ENCODE measurements around the gene COL12A1. TPM values are rescaled to one million over a fixed set of nuclear protein-coding genes. Genes with fewer than 3 reads are reported as not detected.
A peak's percentile ranks its signal among the peaks of the same experiment; 100 is the strongest.

The COL12A1 gene
- total RNA-seq, 2 donors from 2014 or later: not detected

DNA sequence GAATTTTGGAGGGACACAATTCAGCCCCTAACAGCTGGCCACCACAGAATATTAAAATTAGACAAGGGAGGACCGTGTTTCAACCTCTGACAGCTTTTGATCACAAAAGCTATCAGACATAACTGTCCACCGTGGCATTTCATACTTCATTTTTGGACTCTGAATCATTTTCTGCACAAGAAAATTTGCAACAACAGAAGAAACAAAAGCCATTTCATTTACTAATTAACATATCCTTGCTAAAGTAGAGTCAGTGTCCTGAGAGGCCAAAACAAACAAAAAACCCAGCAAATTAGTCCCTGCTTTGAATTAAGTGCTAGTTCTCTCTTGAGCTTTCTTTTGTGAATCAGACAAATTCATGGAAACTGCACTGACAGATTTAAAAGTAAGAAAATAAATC is 17.6 kb upstream of the COL12A1 start:
- ATAC-seq (no peak), DNase-seq (ENCODE audit: low spot score) (no peak)
- no peaks in the 10 kb centered on the region for H3K4me1 Mint-ChIP-seq (ENCODE audit: low read depth in 2 of 2)
- H3K27ac Mint-ChIP-seq: no peak overlapping the region
- no peaks in the 10 kb centered on the region for H3K36me3 Mint-ChIP-seq
- H3K27me3 Mint-ChIP-seq: peaks cover 37 to 39% of the 10 kb centered on the region in 2 donors
- no peaks in the 10 kb centered on the region for H3K9me3 Mint-ChIP-seq
- no peak overlapping the region for H3K4me3 Mint-ChIP-seq

DNA sequence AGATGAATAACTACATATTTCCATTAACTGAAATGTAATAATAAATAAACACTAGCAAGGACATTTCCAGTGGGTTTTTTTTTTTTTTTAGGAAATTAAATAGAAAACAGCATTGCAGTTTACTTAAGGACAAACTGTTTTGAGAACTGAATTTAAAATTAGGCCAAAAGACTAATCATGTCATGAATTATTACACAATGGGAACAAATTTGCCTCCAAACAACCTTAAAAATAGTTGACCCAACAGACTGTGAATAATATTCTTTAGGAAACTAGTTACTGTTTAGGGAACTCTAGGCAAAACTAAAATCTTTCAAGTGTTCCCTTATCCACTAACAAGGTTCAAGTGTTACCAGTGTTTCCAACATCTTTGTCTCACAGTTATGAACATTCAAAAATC is 16.4 kb upstream of the COL12A1 start:
- Mint-ChIP-seq H3K27me3 (peaks cover 35 to 42% of the 10 kb centered on the region in 2 donors), H3K4me1 (ENCODE audit: low read depth in 2 of 2) (no peaks in the 10 kb centered on the region), H3K4me3 (no peak overlapping the region), H3K36me3 (no peaks in the 10 kb centered on the region), H3K27ac (no peak overlapping the region), H3K9me3 (no peaks in the 10 kb centered on the region)
- DNase-seq (ENCODE audit: low spot score) (no peak), ATAC-seq (no peak)

DNA sequence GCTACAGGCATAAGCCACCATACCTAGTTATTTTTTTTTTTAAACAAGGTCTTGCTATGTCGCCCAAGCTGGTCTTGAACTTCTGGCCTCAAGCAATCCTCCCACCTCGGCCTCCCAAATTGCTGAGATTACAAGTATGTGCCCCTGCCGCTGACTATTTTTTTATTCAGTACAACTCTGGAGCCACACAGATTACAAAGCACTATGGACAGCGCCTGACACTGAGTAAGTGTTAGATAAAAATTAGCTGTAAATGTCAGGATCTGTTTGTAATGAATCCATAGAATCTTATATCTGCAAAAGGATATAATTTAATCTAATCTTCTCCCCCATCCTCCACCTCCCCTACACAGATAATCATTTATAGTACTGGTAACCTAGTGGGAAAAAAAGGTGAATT is 15.3 kb upstream of the COL12A1 start:
- no peaks in the 10 kb centered on the region for H3K9me3 Mint-ChIP-seq
- ATAC-seq (no peak), DNase-seq (ENCODE audit: low spot score) (no peak)
- H3K36me3 Mint-ChIP-seq: no peaks in the 10 kb centered on the region
- H3K27ac Mint-ChIP-seq: no peak overlapping the region
- H3K4me1 Mint-ChIP-seq (ENCODE audit: low read depth in 2 of 2): no peaks in the 10 kb centered on the region
- H3K27me3 Mint-ChIP-seq: peaks cover 39 to 44% of the 10 kb centered on the region in 2 donors
- no peak overlapping the region for H3K4me3 Mint-ChIP-seq

DNA sequence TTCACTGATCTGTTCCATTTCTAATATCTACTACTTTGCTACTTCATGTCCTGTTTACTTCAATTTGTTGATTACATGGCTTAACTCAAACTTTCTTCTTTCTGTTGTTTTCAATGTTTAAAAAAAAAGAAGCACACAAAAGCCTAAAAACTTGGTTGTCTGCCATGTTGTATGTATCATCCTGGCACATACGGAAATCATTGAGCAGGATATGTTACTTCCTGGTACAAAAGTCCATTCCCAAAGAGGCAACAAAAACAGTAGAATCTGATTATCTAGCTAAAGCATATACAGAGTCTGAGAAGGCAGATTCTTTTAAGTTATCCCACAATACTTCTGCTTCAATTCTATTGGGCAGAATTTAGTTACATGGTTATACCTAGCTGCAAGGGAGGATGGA is 14.5 kb upstream of the COL12A1 start:
- Mint-ChIP-seq H3K27me3 (peaks cover 46 to 49% of the 10 kb centered on the region in 2 donors), H3K4me1 (ENCODE audit: low read depth in 2 of 2) (no peaks in the 10 kb centered on the region), H3K36me3 (no peaks in the 10 kb centered on the region)

DNA sequence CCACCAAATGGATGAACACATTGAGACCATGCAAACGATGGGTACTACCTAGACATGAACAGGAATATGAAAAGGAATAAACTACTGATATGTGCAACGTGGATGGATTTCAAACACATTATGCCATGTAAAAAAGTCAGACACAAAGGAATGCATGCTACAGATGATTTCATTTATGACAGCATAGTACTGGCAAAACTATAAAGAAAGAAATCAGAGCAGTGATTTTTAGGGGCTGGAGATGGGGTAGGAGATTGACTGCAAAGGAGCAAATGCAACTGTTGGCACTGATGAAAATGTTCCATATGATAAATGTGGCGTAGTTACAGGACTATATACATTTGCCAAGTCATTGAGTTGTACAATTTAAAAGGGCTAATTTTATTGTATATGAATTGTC is 13.4 kb upstream of the COL12A1 start:
- no peaks in the 10 kb centered on the region for H3K9me3 Mint-ChIP-seq
- no peak overlapping the region for H3K27ac Mint-ChIP-seq
- DNase-seq (ENCODE audit: low spot score) (no peak), ATAC-seq (no peak)
- no peaks in the 10 kb centered on the region for H3K4me1 Mint-ChIP-seq (ENCODE audit: low read depth in 2 of 2)
- H3K4me3 Mint-ChIP-seq: no peak overlapping the region
- H3K27me3 Mint-ChIP-seq: peaks cover 36 to 43% of the 10 kb centered on the region in 2 donors
- no peaks in the 10 kb centered on the region for H3K36me3 Mint-ChIP-seq

More for the DNA sequence above, 14.5 kb upstream of the COL12A1 start:
- ATAC-seq: no peak
- Mint-ChIP-seq H3K27ac (no peak overlapping the region), H3K9me3 (no peaks in the 10 kb centered on the region), H3K4me3 (no peak overlapping the region)
- no peak for DNase-seq (ENCODE audit: low spot score)

DNA sequence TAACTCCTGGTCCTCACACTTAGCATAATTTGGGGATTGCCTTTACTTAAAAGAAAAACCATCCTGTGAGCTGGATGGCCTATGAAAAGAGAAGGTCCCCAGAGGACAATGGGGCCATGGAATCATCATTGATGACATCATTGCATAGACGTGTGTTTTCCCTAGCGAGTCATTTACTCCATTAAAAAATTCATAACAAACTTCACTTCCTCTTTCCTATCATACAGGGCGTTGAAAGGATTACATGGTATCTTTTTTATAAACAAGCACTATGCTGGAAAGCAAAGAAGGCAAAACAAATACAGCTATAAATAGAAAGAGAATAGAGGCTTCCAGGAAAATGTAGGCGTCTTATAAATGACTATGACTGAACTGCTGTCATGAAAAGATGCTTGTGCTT is 11.3 kb upstream of the COL12A1 start:
- Mint-ChIP-seq H3K9me3 (no peaks in the 10 kb centered on the region), H3K27ac (no peak overlapping the region), H3K27me3 (peaks cover 31 to 38% of the 10 kb centered on the region in 2 donors), H3K4me3 (no peak overlapping the region), H3K36me3 (no peaks in the 10 kb centered on the region), H3K4me1 (ENCODE audit: low read depth in 2 of 2) (no peaks in the 10 kb centered on the region)
- ATAC-seq (no peak), DNase-seq (ENCODE audit: low spot score) (no peak)

DNA sequence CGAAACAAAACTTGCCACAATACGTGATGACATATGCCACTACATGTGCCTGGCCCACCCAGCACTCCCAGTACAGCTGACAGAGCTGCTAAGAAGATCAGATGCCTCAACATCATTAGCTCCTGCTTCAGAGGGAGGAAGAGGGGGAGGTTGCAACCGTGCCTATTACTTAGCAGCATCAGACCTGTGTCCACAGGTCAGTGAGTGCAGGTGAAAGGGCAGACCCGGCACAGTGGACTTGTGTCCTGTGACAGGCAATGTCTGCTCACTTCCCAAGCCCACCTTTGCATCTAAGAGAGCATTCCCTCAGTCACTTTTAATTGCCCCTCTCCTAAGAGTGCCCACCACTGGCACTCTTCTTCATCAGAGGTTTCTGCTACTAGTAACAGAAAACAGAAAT is 9.4 kb upstream of the COL12A1 start:
- Mint-ChIP-seq H3K4me1 (ENCODE audit: low read depth in 2 of 2) (no peaks in the 10 kb centered on the region), H3K4me3 (no peak overlapping the region), H3K27me3 (peaks cover 36 to 51% of the 10 kb centered on the region in 2 donors), H3K9me3 (no peaks in the 10 kb centered on the region), H3K27ac (no peak overlapping the region), H3K36me3 (no peaks in the 10 kb centered on the region)
- peak in 1 of 2 donors; percentile 24 for ATAC-seq
- no peak for DNase-seq (ENCODE audit: low spot score)

DNA sequence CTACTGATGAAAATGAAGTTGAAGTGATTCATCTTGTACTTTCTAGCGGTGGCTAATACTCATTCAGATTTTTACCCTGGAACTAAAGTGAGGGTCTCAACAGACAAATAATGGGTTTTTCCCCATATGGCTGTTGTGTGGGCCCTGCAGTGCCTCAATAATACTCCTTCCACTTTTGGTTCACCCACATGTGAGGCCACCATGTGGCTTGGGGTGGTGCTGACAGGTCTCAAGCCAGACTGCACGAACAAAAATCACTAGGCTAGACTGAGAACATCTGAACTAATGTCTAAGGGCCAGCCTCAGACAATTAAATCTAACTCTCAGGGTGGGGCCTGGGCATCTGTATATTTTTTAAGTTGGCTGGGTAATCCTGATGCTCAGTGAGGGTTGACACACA is 7.9 kb upstream of the COL12A1 start:
- Mint-ChIP-seq H3K4me3 (no peak overlapping the region), H3K27ac (no peak overlapping the region), H3K36me3 (no peaks in the 10 kb centered on the region), H3K4me1 (ENCODE audit: low read depth in 2 of 2) (peaks cover 5% of the 10 kb centered on the region in 2 donors), H3K9me3 (no peaks in the 10 kb centered on the region), H3K27me3 (peaks cover 36 to 50% of the 10 kb centered on the region in 2 donors)
- DNase-seq (ENCODE audit: low spot score) (no peak), ATAC-seq (no peak)

DNA sequence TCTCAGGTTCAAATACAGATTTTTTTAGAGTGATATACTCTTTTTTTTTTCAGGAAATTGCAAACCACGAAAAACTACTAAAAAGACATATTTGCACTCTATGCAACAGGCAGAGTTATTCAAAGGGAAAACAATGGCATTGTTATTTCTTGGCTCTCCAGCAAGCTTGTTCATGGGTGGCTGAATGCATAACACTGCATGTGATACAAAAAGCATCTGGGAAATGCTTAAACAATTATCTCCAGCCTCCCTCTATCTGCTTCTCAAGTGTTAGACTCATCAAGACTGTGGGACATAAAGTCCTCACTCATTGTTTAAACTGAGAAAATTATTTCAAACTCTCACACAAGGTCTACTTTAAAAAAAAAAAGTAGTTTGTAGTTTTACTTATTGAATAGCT is 7.3 kb upstream of the COL12A1 start:
- Mint-ChIP-seq H3K9me3 (no peaks in the 10 kb centered on the region), H3K36me3 (no peaks in the 10 kb centered on the region), H3K4me3 (no peak overlapping the region), H3K27me3 (peaks cover 40 to 55% of the 10 kb centered on the region in 2 donors), H3K27ac (no peak overlapping the region), H3K4me1 (ENCODE audit: low read depth in 2 of 2) (peaks cover 10 to 11% of the 10 kb centered on the region in 2 donors)
- ATAC-seq (no peak), DNase-seq (ENCODE audit: low spot score) (no peak)

DNA sequence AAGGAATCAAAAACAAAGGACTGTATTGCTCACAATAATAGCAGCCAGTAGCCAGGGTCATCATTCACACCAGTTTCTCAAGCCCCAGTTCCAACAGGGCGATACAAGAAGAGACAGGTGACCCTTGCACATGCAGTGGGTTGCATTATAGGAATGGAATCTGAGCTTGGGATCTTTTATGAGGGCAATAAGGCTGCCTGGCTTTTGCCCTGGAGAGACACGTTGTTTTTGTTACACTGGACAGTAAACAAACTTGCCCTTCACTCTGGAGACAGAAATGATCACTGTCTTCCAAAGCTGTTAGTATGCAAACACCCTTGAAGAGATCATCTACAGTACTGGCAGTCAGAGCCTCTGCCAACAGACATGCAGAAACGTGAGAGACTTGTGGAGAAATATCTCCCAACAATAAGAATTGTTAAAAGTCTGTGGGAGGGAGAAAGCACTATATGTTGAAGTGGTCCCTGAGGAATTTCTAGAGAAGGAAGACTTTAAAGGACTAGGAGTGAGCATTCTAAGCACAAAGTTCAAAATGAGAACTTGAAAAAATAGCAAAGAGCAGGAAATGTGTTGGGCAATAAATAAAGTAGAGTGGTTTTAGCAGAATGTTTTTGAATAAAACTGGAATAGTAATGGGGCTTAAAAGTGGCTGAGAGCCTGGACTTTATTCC is 6.2 kb upstream of the COL12A1 start:
- no peak overlapping the region for H3K27ac Mint-ChIP-seq
- ATAC-seq (no peak), DNase-seq (ENCODE audit: low spot score) (no peak)
- H3K9me3 Mint-ChIP-seq: no peaks in the 10 kb centered on the region
- H3K4me3 Mint-ChIP-seq: no peak overlapping the region
- no peaks in the 10 kb centered on the region for H3K36me3 Mint-ChIP-seq
- H3K27me3 Mint-ChIP-seq: peaks cover 43 to 56% of the 10 kb centered on the region in 2 donors
- peaks cover 19 to 21% of the 10 kb centered on the region in 2 donors for H3K4me1 Mint-ChIP-seq (ENCODE audit: low read depth in 2 of 2)

DNA sequence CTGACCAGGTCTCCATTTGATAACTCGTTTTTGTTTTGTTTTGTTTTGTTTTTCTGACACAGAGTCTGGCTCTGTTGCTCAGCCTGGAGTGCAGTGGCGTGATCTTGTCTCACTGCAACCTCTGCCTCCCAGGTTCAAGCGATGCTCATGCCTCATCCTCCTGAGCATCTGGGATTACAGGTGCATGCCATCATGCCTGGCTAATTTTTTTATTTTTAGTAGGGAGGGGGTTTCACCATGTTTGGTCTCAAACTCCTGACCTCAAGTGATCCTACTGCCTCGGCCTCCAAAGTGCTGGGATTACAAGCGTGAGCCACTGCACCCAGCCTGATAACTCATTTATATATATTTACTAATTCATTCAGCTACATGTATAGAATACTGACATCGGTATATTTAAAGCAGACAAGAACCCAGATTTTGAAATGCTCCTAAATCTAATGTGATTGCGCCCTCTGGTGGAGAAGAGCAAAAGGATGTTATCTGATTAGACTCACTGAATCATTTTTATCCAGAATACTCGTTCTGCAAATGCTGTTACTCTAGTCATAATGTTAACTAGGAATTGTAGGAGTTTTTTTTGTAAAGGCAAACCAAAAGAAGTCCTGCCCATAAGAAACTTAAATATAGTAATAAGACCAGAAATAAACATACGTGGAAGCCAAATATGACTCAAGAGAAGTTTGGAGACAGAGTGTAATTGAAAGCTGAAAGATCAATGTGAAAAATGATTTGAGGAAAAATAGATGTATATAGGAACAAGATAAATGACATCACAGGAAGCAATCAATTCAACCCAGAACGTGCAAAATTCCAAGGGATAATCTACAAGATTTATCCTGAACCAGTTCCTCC is 5.3 kb upstream of the COL12A1 start:
- DNase-seq (ENCODE audit: low spot score) (peak; percentile 74), ATAC-seq (no peak)
- H3K36me3 Mint-ChIP-seq: no peaks in the 10 kb centered on the region
- H3K27ac Mint-ChIP-seq: no peak overlapping the region
- no peak overlapping the region for H3K4me3 Mint-ChIP-seq
- peaks cover 46 to 59% of the 10 kb centered on the region in 2 donors for H3K27me3 Mint-ChIP-seq
- peaks cover 27 to 28% of the 10 kb centered on the region in 2 donors for H3K4me1 Mint-ChIP-seq (ENCODE audit: low read depth in 2 of 2)
- no peaks in the 10 kb centered on the region for H3K9me3 Mint-ChIP-seq

DNA sequence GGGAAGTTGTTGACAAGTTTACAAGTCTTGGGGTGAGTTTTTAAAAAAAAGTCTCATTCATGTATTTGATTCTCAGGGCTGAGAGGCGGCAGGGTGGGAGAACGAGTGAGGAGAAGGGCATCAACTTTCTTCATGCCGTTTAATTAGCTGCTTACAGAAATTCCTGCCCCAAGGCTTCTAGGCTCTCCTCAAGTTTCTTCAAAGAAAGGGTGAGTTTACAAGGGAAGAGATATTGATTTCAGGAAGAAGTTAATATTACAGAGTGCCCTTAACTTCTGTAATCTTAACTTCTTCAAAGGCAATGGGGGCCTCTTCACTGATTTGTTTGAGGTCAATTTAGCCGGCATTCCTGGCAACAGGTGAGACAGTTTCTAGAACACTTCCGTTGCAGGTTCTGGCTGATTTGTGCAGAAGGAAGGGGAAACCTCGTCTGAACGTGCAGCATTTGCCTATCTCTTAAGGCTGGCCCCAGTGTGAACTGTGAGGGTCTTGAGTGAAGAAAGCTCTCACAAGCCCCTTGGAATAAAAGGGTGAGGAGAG is 3.4 kb upstream of the COL12A1 start:
- peaks cover 37 to 39% of the 10 kb centered on the region in 2 donors for H3K4me1 Mint-ChIP-seq (ENCODE audit: low read depth in 2 of 2)
- ATAC-seq: no peak
- peaks cover 54 to 69% of the 10 kb centered on the region in 2 donors for H3K27me3 Mint-ChIP-seq
- H3K4me3 Mint-ChIP-seq: peak overlapping the region; percentile 60
- no peaks in the 10 kb centered on the region for H3K9me3 Mint-ChIP-seq
- no peak for DNase-seq (ENCODE audit: low spot score)
- H3K36me3 Mint-ChIP-seq: no peaks in the 10 kb centered on the region
- H3K27ac Mint-ChIP-seq: no peak overlapping the region

DNA sequence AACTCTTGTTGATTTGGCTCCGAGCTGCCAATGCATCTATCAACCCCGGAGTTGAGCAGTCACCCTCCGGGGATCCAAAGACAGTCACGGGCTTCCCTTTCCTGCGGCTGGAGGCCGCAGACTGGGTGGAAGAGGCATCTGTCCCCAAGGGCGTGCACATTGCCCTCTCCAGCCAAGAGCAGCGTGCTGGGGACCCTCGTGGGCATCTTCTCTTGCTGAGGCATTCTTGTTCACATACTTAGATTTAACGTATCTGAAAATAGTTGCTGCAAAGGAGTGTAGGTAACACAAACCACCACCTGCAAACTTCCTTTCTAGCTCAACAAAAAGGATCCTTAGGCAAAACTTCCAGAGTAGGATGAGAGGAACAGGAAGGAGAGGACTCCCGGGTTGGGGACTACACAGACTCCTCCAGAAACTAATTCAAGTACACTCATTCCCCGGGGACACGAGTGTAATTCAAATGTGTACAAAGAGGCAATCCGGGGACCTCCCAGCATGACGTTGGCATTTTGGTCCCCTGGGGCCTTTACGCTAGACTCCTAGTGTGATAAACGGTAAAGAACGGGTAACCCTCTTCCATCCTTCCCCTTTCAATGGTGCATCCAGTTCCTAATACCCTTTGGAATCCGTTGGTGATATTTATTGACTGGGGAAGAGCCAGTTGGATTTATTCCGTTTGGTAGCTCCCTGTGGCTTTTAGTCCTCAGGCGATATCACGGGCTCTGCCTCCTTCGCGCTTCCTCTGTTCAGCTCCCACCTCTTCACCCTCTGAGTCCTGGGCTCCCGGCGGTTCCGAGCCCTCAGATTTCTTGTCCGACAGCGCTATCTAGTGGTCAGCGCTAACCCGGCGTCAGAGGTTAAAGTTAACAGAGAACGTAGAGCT is 2.7 kb upstream of the COL12A1 start:
- H3K4me3 Mint-ChIP-seq: peak overlapping the region; percentile 60
- peak; percentile 73 for DNase-seq (ENCODE audit: low spot score)
- H3K9me3 Mint-ChIP-seq: no peaks in the 10 kb centered on the region
- H3K27ac Mint-ChIP-seq: no peak overlapping the region
- no peaks in the 10 kb centered on the region for H3K36me3 Mint-ChIP-seq
- peaks cover 60 to 76% of the 10 kb centered on the region in 2 donors for H3K27me3 Mint-ChIP-seq
- H3K4me1 Mint-ChIP-seq (ENCODE audit: low read depth in 2 of 2): peaks cover 37 to 46% of the 10 kb centered on the region in 2 donors
- ATAC-seq: peak; percentile 85 to 88
